GM12878 (cell line): ENCODE results near the gene PPIP5K1. TPM values are rescaled to one million over a fixed set of nuclear protein-coding genes. Genes with fewer than 3 reads are reported as not detected.

ENCODE experiments used
- ATAC-seq: fragments of 200-7000 bp; cut with Tn5 transposase; 3 replicates; pipeline ENCODE4 v1.9.1; 2020; ENCODE audit warnings: mild to moderate bottlenecking, moderate library complexity
- BruUV-seq: library from RNA; stranded (reverse); fragments of 400-500 nt; replicated peaks from 2 replicates; lab custom pipeline; 2021; lab: Mats Ljungman, UMichigan
- CTCF ChIA-PET: fragments of 300-600 bp; sonication (Branson Sonifier 250); formaldehyde crosslinking; extraction: SDS; loops from one replicate; lab custom pipeline; 2021; ENCODE audit warnings: inconsistent platforms; lab: Yijun Ruan, JAX
- POLR2A ChIA-PET: fragments of 350-600 bp; formaldehyde crosslinking; extraction: SDS; loops from one replicate; lab custom pipeline; 2021; ENCODE audit warnings: inconsistent platforms; lab: Charles Lee
- RAD21 ChIA-PET: fragments of 300-600 bp; sonication (Branson Sonifier 250); formaldehyde crosslinking; loops from one replicate; lab custom pipeline; 2023; ENCODE audit warnings: antibody characterized with exemption; ENCODE audit not compliant: unreplicated experiment; lab: Charles Lee
- SMC1A ChIA-PET: fragments of 300-600 bp; sonication (Branson Sonifier 250); formaldehyde crosslinking; loops from one replicate; lab custom pipeline; 2023; ENCODE audit not compliant: unreplicated experiment, uncharacterized antibody; lab: Charles Lee
- DNase-seq: peaks from one replicate; pipeline ENCODE4 v3.0.0-alpha.2; 2011; ENCODE audit warnings: low read depth, low spot score
- FAIRE-seq: peaks from 3 replicates; lab custom pipeline; 2011; peaks lifted over from hg19 to GRCh38; lab: Jason Lieb, UNC
- H2AFZ ChIP-seq: 2 replicates; pipeline ENCODE4 v1.6.0; 2011; ENCODE audit warnings: low read depth, low read length, control low read depth; ENCODE audit not compliant: control insufficient read depth
- H3K27ac ChIP-seq: 2 replicates; pipeline ENCODE4 v1.5.1; 2011; ENCODE audit warnings: control low read depth; ENCODE audit not compliant: control insufficient read depth, insufficient read depth
- H3K27me3 ChIP-seq, 2 experiments: replicated peaks in 1 of 2; 2 replicates each; pipeline versions ENCODE4 v1.6.0 to v1.6.1; 2011; ENCODE audit warnings: low read length in 1 of 2; ENCODE audit not compliant: control insufficient read depth in 2 of 2, insufficient read depth in 2 of 2
- H3K36me3 ChIP-seq, 2 experiments: 2 replicates each; pipeline ENCODE4 v1.5.1; 2011; ENCODE audit warnings: low read length in 1 of 2; ENCODE audit not compliant: control insufficient read depth in 2 of 2, insufficient read depth in 2 of 2
- H3K4me1 ChIP-seq: 2 replicates; pipeline ENCODE4 v1.6.1; 2011; ENCODE audit warnings: mild to moderate bottlenecking, low read length, moderate library complexity, mixed read lengths; ENCODE audit not compliant: control insufficient read depth, insufficient read depth
- H3K4me2 ChIP-seq: 2 replicates; pipeline ENCODE4 v1.6.0; 2011; ENCODE audit warnings: control low read depth; ENCODE audit not compliant: control insufficient read depth, insufficient read depth
- H3K4me3 ChIP-seq: fragments of 200-600 bp; sonication (generic); 2 replicates; pipeline ENCODE4 v1.5.1; 2016
- H3K79me2 ChIP-seq: 2 replicates; pipeline ENCODE4 v1.6.0; 2011; ENCODE audit warnings: low read length; ENCODE audit not compliant: control insufficient read depth, insufficient read depth
- H3K9ac ChIP-seq: 2 replicates; pipeline ENCODE4 v1.8.0; 2011; ENCODE audit warnings: low read length, control low read depth, mixed read lengths; ENCODE audit not compliant: control insufficient read depth, insufficient read depth
- H3K9me3 ChIP-seq: replicated peaks from 3 replicates; pipeline ENCODE4 v1.5.1; 2011; ENCODE audit warnings: mild to moderate bottlenecking, low read length; ENCODE audit not compliant: control insufficient read depth, insufficient read depth
- H4K20me1 ChIP-seq: 2 replicates; pipeline ENCODE4 v1.6.0; 2011; ENCODE audit not compliant: control insufficient read depth, insufficient read depth
- EGR1 ChIP-seq, 2 experiments: IDR thresholded peaks; 1 replicate in 1 of 2; 2 replicates in 1 of 2; pipeline ENCODE4 v1.6.1; 2011 to 2012; ENCODE audit warnings: low read depth in 2 of 2, low read length in 2 of 2, borderline replicate concordance in 1 of 2, mild to moderate bottlenecking in 1 of 2, moderate library complexity in 1 of 2
- EZH2 ChIP-seq: IDR thresholded peaks from 2 replicates; pipeline ENCODE4 v1.6.1; 2012; ENCODE audit warnings: low read depth, mild to moderate bottlenecking, control low read depth, inconsistent platforms, low read length, borderline replicate concordance; ENCODE audit not compliant: control insufficient read depth
- FOS ChIP-seq: IDR thresholded peaks from 3 replicates; pipeline ENCODE4 v1.6.1; 2011; ENCODE audit warnings: borderline replicate concordance; ENCODE audit not compliant: insufficient read length; ENCODE audit errors: extremely low read depth
- GATAD2B ChIP-seq: fragments of 450-650 bp; conservative IDR thresholded peaks from 2 replicates; pipeline ENCODE4 v1.6.1; 2017; ENCODE audit warnings: low read depth, mild to moderate bottlenecking, moderate library complexity
- HSF1 ChIP-seq: fragments of 150-350 bp; IDR thresholded peaks from 2 replicates; pipeline ENCODE4 v1.6.1; 2014; ENCODE audit warnings: mild to moderate bottlenecking, low read depth, low read length
- JUNB ChIP-seq: IDR thresholded peaks from 2 replicates; pipeline ENCODE4 v1.6.1; 2016; ENCODE audit warnings: antibody characterized with exemption, mild to moderate bottlenecking
- MYB ChIP-seq: fragments of 150-350 bp; IDR thresholded peaks from 2 replicates; pipeline ENCODE4 v1.6.1; 2014; ENCODE audit warnings: mild to moderate bottlenecking, low read depth, low read length, borderline replicate concordance
- NBN ChIP-seq: fragments of 450-650 bp; IDR thresholded peaks from 2 replicates; pipeline ENCODE4 v1.6.1; 2016
- NFXL1 ChIP-seq: fragments of 450-650 bp; IDR thresholded peaks from 2 replicates; pipeline ENCODE4 v1.6.1; 2017; ENCODE audit warnings: antibody characterized with exemption, mild to moderate bottlenecking, borderline replicate concordance
- NR2C2 ChIP-seq: IDR thresholded peaks from 2 replicates; pipeline ENCODE4 v1.6.1; 2011; ENCODE audit warnings: borderline replicate concordance, low read depth; ENCODE audit not compliant: control insufficient read depth, insufficient read length
- POLR2AphosphoS2 ChIP-seq: IDR thresholded peaks from 2 replicates; pipeline ENCODE4 v1.6.1; 2011; ENCODE audit warnings: low read depth, mild to moderate bottlenecking, low read length, improper control_type of control experiment, moderate library complexity
- RELA ChIP-seq: fragments of 450-650 bp; IDR thresholded peaks from 2 replicates; pipeline ENCODE4 v1.8.0; 2014; ENCODE audit warnings: borderline replicate concordance; ENCODE audit not compliant: partially characterized antibody
- SP1 ChIP-seq: IDR thresholded peaks from one replicate; pipeline ENCODE4 v1.6.1; 2011; ENCODE audit warnings: low read depth, low read length
- STAT3 ChIP-seq: IDR thresholded peaks from 2 replicates; pipeline ENCODE4 v1.6.1; 2011; ENCODE audit warnings: low read depth, low read length, improper control_type of control experiment
- SUZ12 ChIP-seq: fragments of 200-600 bp; sonication (generic); IDR thresholded peaks from one replicate; pipeline ENCODE4 v1.6.1; 2018; ENCODE audit warnings: antibody characterized with exemption, mild to moderate bottlenecking; ENCODE audit not compliant: unreplicated experiment
- WGBS: methylation state at CpG from one replicate; pipeline ENCODE4 v1.1.6; 2016; ENCODE audit warnings: low lambda C conversion rate; ENCODE audit not compliant: insufficient replicate concordance, insufficient coverage; ENCODE audit errors: missing lambda C conversion rate; 5-methylcytosine and 5-hydroxymethylcytosine counted together
- in situ Hi-C: fragments of 300-500 bp; cut with MboI; formaldehyde crosslinking; loops from 9 replicates; pipeline ENCODE4 v1.14.3; 2018; ENCODE audit warnings: mixed read lengths
- intact Hi-C: fragments of 100-400 bp; cut with micrococcal nuclease; formaldehyde crosslinking; loops from one replicate; pipeline ENCODE4 v1.14.2; 2022; ENCODE audit not compliant: unreplicated experiment
- polyA plus RNA-seq, 11 experiments: library from polyadenylated mRNA; depleted of rRNA in 4 of 11; unstranded in 6 of 11; stranded (reverse) in 5 of 11; fragments of >200 nt; fragmentation: Nextera tagmentation in 4 of 11; fragmentation: Illumina TruSeq in 1 of 11; extraction: Ambion mirVana in 4 of 11; extraction: Trizol in 1 of 11; gene quantifications; 1 replicate in 1 of 11; 2 replicates in 10 of 11; pipeline versions ENCODE4 v1.2.1 to v1.2.3, GENCODE V29; 2011 to 2016; ENCODE audit warnings: inconsistent platforms in 2 of 11, missing spikeins in 2 of 11, low read depth in 1 of 11
- total RNA-seq, 4 experiments: library from RNA; depleted of rRNA in 3 of 4; stranded (reverse); fragments of >200 nt in 3 of 4; fragmentation: Illumina TruSeq in 1 of 4; extraction: Trizol in 1 of 4; gene quantifications; 2 replicates each; pipeline versions ENCODE4 v1.2.1 to v1.2.3, GENCODE V29; 2013 to 2021
- TF ChIP-seq, protein P1 (sequence below): IDR thresholded peaks from 2 replicates; pipeline ENCODE4 v1.6.1; 2011; ENCODE audit warnings: borderline replicate concordance, low read depth, mild to moderate bottlenecking, moderate library complexity, low read length; ENCODE audit not compliant: insufficient read depth, poor library complexity, severe bottlenecking
- TF ChIP-seq, protein P2 (sequence below), 3 experiments: IDR thresholded peaks in 2 of 3; conservative IDR thresholded peaks in 1 of 3; 2 replicates each; pipeline ENCODE4 v1.5.1; 2011; ENCODE audit warnings: low read depth in 3 of 3, low read length in 3 of 3, mild to moderate bottlenecking in 3 of 3, control low read depth in 2 of 3, moderate library complexity in 2 of 3, inconsistent platforms in 1 of 3, mixed read lengths in 1 of 3; ENCODE audit not compliant: control insufficient read depth in 2 of 3, insufficient read depth in 1 of 3; ENCODE audit errors: extremely low read depth in 1 of 3

Gene PPIP5K1
- total and polyA plus RNA-seq, 10 of the 15 experiments (the other 5 are each of a cell fraction or from before 2014, with no cell fraction given) = 2.5 to 54.4 (median 19.4) TPM

DNA sequence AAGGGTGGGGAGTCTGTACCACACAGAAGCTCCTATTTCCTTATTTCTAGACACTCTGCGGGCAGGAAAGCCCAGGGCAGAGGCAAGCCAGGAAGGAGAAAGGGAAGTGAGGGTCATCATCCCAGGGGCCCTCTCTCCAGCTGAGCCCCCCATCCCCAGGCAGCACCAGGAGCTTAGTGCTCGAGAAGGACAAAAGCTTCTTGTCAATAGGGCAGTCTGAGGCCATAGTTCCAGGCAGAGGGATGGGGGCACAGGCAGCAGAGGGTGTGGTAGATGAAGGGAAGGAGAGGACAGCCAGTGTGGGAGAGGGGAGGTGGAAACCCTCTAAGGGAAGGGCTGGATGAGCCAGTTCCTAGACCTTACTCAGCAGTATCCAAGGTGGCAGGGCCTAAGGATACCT lies 69.9 kb downstream of the PPIP5K1 start:
- Histone ChIP-seq H3K4me2 (no peak overlapping the region), H3K4me1 (no peaks in the 10 kb centered on the region), H3K36me3 (no peaks in the 10 kb centered on the region), H2AFZ (no peak overlapping the region), H3K27ac (no peak overlapping the region)
- CTCF ChIA-PET = no interaction called here
- intact Hi-C loops = no loop called here
- 29% methylated on average over 2 of the region's 2 CpGs for WGBS
- in situ Hi-C loops = no loop called here
- TF ChIP-seq NBN (no peak), GATAD2B (no peak), JUNB (no peak), SUZ12 (no peak), EGR1 (IDR thresholded peaks at IDR 0.05; ENCODE audit: borderline replicate concordance in 1 of 2, low read depth in 2 of 2, low read length in 2 of 2) (no peak), STAT3 (no peak), NR2C2 (no peak), EZH2 (no peak), POLR2AphosphoS2 (no peak), HSF1 (no peak), RELA (no peak), FOS (no peak), MYB (no peak), NFXL1 (no peak), SP1 (no peak)
- TF ChIP-seq, protein P1, sequence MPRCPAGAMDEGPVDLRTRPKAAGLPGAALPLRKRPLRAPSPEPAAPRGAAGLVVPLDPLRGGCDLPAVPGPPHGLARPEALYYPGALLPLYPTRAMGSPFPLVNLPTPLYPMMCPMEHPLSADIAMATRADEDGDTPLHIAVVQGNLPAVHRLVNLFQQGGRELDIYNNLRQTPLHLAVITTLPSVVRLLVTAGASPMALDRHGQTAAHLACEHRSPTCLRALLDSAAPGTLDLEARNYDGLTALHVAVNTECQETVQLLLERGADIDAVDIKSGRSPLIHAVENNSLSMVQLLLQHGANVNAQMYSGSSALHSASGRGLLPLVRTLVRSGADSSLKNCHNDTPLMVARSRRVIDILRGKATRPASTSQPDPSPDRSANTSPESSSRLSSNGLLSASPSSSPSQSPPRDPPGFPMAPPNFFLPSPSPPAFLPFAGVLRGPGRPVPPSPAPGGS = no peak
- TF ChIP-seq, protein P2, sequence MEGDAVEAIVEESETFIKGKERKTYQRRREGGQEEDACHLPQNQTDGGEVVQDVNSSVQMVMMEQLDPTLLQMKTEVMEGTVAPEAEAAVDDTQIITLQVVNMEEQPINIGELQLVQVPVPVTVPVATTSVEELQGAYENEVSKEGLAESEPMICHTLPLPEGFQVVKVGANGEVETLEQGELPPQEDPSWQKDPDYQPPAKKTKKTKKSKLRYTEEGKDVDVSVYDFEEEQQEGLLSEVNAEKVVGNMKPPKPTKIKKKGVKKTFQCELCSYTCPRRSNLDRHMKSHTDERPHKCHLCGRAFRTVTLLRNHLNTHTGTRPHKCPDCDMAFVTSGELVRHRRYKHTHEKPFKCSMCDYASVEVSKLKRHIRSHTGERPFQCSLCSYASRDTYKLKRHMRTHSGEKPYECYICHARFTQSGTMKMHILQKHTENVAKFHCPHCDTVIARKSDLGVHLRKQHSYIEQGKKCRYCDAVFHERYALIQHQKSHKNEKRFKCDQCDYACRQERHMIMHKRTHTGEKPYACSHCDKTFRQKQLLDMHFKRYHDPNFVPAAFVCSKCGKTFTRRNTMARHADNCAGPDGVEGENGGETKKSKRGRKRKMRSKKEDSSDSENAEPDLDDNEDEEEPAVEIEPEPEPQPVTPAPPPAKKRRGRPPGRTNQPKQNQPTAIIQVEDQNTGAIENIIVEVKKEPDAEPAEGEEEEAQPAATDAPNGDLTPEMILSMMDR (IDR thresholded peaks at IDR 0.05 in 2 of 3, conservative IDR thresholded peaks at IDR 0.05 in 1 of 3; ENCODE audit: control insufficient read depth in 2 of 3, extremely low read depth in 1 of 3, insufficient read depth in 1 of 3, low read depth in 3 of 3, low read length in 3 of 3) = no peak
- TF ChIP-seq, all 136 proteins: peak for 0
- Histone ChIP-seq H3K27me3 (peaks cover 12 to 15% of the 10 kb centered on the region in 2 experiments; a peak in 3 of 4 replicates), H3K4me3 (no peak overlapping the region), H4K20me1 (no peaks in the 10 kb centered on the region), H3K9me3 (no peaks in the 10 kb centered on the region), H3K9ac (no peak overlapping the region), H3K79me2 (no peaks in the 10 kb centered on the region)
- ATAC-seq (no peak), DNase-seq (no peak), FAIRE-seq (no peak)
- no TSS peak for BruUV-seq
- POLR2A ChIA-PET = no interaction called here
- SMC1A ChIA-PET = no interaction called here
- RAD21 ChIA-PET = no interaction called here
